ENCODE data around the gene CPT1C. TPM values are rescaled to one million over a fixed set of nuclear protein-coding genes. Genes with fewer than 3 reads are reported as not detected.

CPT1C gene
- total and polyA plus RNA-seq, 2 donors, result 0.61 to 3.5 TPM

- WGBS, result 98% methylated on average over 12 of the region's 12 CpGs
- H3K9me3 ChIP-seq (ENCODE audit: control insufficient read depth in 2 of 2, insufficient read depth in 1 of 2, low read length in 1 of 2), result no peaks in the 10 kb centered on the region
- no peak overlapping the region for H3K27ac ChIP-seq (ENCODE audit: low read depth in 1 of 2, low read length in 1 of 2)
- no peaks in the 10 kb centered on the region for H3K27me3 ChIP-seq (ENCODE audit: control insufficient read depth in 2 of 2, insufficient read depth in 1 of 2, low read length in 1 of 2)
- H3K4me1 ChIP-seq (ENCODE audit: control insufficient read depth in 2 of 2, insufficient read depth in 2 of 2, low read length in 2 of 2), result peaks cover 4 to 12% of the 10 kb centered on the region in 2 donors
- peaks cover 88% of the 10 kb centered on the region in 2 donors for H3K36me3 ChIP-seq (ENCODE audit: control insufficient read depth in 2 of 2, insufficient read depth in 2 of 2, low read length in 1 of 2)
- H3K4me3 ChIP-seq (ENCODE audit: low read length in 2 of 2), result no peak overlapping the region
- no peak for DNase-seq (ENCODE audit: low read depth in 6 of 9, low spot score in 9 of 9)
These were observed 32.1 kb upstream of the CPT1C start for GRCh38 chr19:49658566-49659442.

GRCh38 chr19:49660338-49660961, 30.5 kb upstream of the CPT1C start:
- Histone ChIP-seq H3K4me1 (ENCODE audit: control insufficient read depth in 2 of 2, insufficient read depth in 2 of 2, low read length in 2 of 2) (peaks cover 9 to 25% of the 10 kb centered on the region in 2 donors), H3K27me3 (ENCODE audit: control insufficient read depth in 2 of 2, insufficient read depth in 1 of 2, low read length in 1 of 2) (no peaks in the 10 kb centered on the region), H3K4me3 (ENCODE audit: low read length in 2 of 2) (no peak overlapping the region), H3K9me3 (ENCODE audit: control insufficient read depth in 2 of 2, insufficient read depth in 1 of 2, low read length in 1 of 2) (no peaks in the 10 kb centered on the region), H3K36me3 (ENCODE audit: control insufficient read depth in 2 of 2, insufficient read depth in 2 of 2, low read length in 1 of 2) (peaks cover 72 to 74% of the 10 kb centered on the region in 2 donors), H3K27ac (ENCODE audit: low read depth in 1 of 2, low read length in 1 of 2) (no peak overlapping the region)
- no peak for DNase-seq (ENCODE audit: low read depth in 6 of 9, low spot score in 9 of 9)
- WGBS, result 96% methylated on average over 15 of the region's 15 CpGs

- Histone ChIP-seq H3K36me3 (ENCODE audit: control insufficient read depth in 2 of 2, insufficient read depth in 2 of 2, low read length in 1 of 2) (peaks cover 56 to 59% of the 10 kb centered on the region in 2 donors), H3K9me3 (ENCODE audit: control insufficient read depth in 2 of 2, insufficient read depth in 1 of 2, low read length in 1 of 2) (peaks cover 0 to 2% of the 10 kb centered on the region in 2 donors), H3K27me3 (ENCODE audit: control insufficient read depth in 2 of 2, insufficient read depth in 1 of 2, low read length in 1 of 2) (no peaks in the 10 kb centered on the region), H3K27ac (ENCODE audit: low read depth in 1 of 2, low read length in 1 of 2) (no peak overlapping the region), H3K4me1 (ENCODE audit: control insufficient read depth in 2 of 2, insufficient read depth in 2 of 2, low read length in 2 of 2) (peaks cover 18 to 35% of the 10 kb centered on the region in 2 donors), H3K4me3 (ENCODE audit: low read length in 2 of 2) (no peak overlapping the region)
- DNase-seq (ENCODE audit: low read depth in 6 of 9, low spot score in 9 of 9), result no peak
- WGBS, result 98% methylated on average over 16 of the region's 16 CpGs
These were observed 28.9 kb upstream of the CPT1C start for GRCh38 chr19:49662011-49662410.

GRCh38 chr19:49663224-49663623, 27.7 kb upstream of the CPT1C start:
- H3K36me3 ChIP-seq (ENCODE audit: control insufficient read depth in 2 of 2, insufficient read depth in 2 of 2, low read length in 1 of 2), result peaks cover 47 to 48% of the 10 kb centered on the region in 2 donors
- H3K4me1 ChIP-seq (ENCODE audit: control insufficient read depth in 2 of 2, insufficient read depth in 2 of 2, low read length in 2 of 2), result peaks cover 21 to 35% of the 10 kb centered on the region in 2 donors
- H3K9me3 ChIP-seq (ENCODE audit: control insufficient read depth in 2 of 2, insufficient read depth in 1 of 2, low read length in 1 of 2), result peaks cover 0 to 2% of the 10 kb centered on the region in 2 donors
- 97% methylated on average over 12 of the region's 12 CpGs for WGBS
- H3K27ac ChIP-seq (ENCODE audit: low read depth in 1 of 2, low read length in 1 of 2), result no peak overlapping the region
- H3K27me3 ChIP-seq (ENCODE audit: control insufficient read depth in 2 of 2, insufficient read depth in 1 of 2, low read length in 1 of 2), result no peaks in the 10 kb centered on the region
- no peak overlapping the region for H3K4me3 ChIP-seq (ENCODE audit: low read length in 2 of 2)
- DNase-seq (ENCODE audit: low read depth in 6 of 9, low spot score in 9 of 9), result no peak

- H3K27ac ChIP-seq (ENCODE audit: low read depth in 1 of 2, low read length in 1 of 2), result peak overlapping the region; percentile 85 to 92
- peak overlapping the region; percentile 60 to 70 for H3K4me3 ChIP-seq (ENCODE audit: low read length in 2 of 2)
- H3K9me3 ChIP-seq (ENCODE audit: control insufficient read depth in 2 of 2, insufficient read depth in 1 of 2, low read length in 1 of 2), result peaks cover 0 to 2% of the 10 kb centered on the region in 2 donors
- H3K4me1 ChIP-seq (ENCODE audit: control insufficient read depth in 2 of 2, insufficient read depth in 2 of 2, low read length in 2 of 2), result peaks cover 21 to 35% of the 10 kb centered on the region in 2 donors
- H3K27me3 ChIP-seq (ENCODE audit: control insufficient read depth in 2 of 2, insufficient read depth in 1 of 2, low read length in 1 of 2), result no peaks in the 10 kb centered on the region
- DNase-seq (ENCODE audit: low read depth in 6 of 9, low spot score in 9 of 9), result peak in 8 of 9 donors; percentile 60 to 89 (median 82)
- under 1% methylated on average over 53 of the region's 53 CpGs for WGBS
- peaks cover 41 to 44% of the 10 kb centered on the region in 2 donors for H3K36me3 ChIP-seq (ENCODE audit: control insufficient read depth in 2 of 2, insufficient read depth in 2 of 2, low read length in 1 of 2)
These were observed 26.5 kb upstream of the CPT1C start for GRCh38 chr19:49664171-49665035.

- peak in 1 of 9 donors; percentile 11 for DNase-seq (ENCODE audit: low read depth in 6 of 9, low spot score in 9 of 9)
- Histone ChIP-seq H3K9me3 (ENCODE audit: control insufficient read depth in 2 of 2, insufficient read depth in 1 of 2, low read length in 1 of 2) (peaks cover 0 to 2% of the 10 kb centered on the region in 2 donors), H3K4me1 (ENCODE audit: control insufficient read depth in 2 of 2, insufficient read depth in 2 of 2, low read length in 2 of 2) (peaks cover 21 to 35% of the 10 kb centered on the region in 2 donors), H3K36me3 (ENCODE audit: control insufficient read depth in 2 of 2, insufficient read depth in 2 of 2, low read length in 1 of 2) (peaks cover 43 to 44% of the 10 kb centered on the region in 2 donors), H3K4me3 (ENCODE audit: low read length in 2 of 2) (peak overlapping the region; percentile 60 to 70), H3K27ac (ENCODE audit: low read depth in 1 of 2, low read length in 1 of 2) (peak overlapping the region; percentile 85 to 92), H3K27me3 (ENCODE audit: control insufficient read depth in 2 of 2, insufficient read depth in 1 of 2, low read length in 1 of 2) (no peaks in the 10 kb centered on the region)
- WGBS, result 1% methylated on average over 7 of the region's 7 CpGs
These were observed 25.9 kb upstream of the CPT1C start for GRCh38 chr19:49665036-49665350.

GRCh38 chr19:49665351-49666119, 25.4 kb upstream of the CPT1C start, which contains the start of the genes BCL2L12 and IRF3:
BCL2L12 (plus strand) TSS chr19:49665933; CDS start chr19:49666693, 760 bp downstream.
IRF3 (minus strand) TSS chr19:49665857; CDS start chr19:49664838, 1,019 bp downstream.
- Histone ChIP-seq H3K9me3 (ENCODE audit: control insufficient read depth in 2 of 2, insufficient read depth in 1 of 2, low read length in 1 of 2) (peaks cover 0 to 2% of the 10 kb centered on the region in 2 donors), H3K36me3 (ENCODE audit: control insufficient read depth in 2 of 2, insufficient read depth in 2 of 2, low read length in 1 of 2) (peaks cover 41 to 43% of the 10 kb centered on the region in 2 donors)
- WGBS, result under 1% methylated on average over 50 of the region's 50 CpGs

GRCh38 chr19:49666120-49666444, 24.8 kb upstream of the CPT1C start:
- Histone ChIP-seq H3K4me1 (ENCODE audit: control insufficient read depth in 2 of 2, insufficient read depth in 2 of 2, low read length in 2 of 2) (peaks cover 21 to 35% of the 10 kb centered on the region in 2 donors), H3K27me3 (ENCODE audit: control insufficient read depth in 2 of 2, insufficient read depth in 1 of 2, low read length in 1 of 2) (no peaks in the 10 kb centered on the region), H3K9me3 (ENCODE audit: control insufficient read depth in 2 of 2, insufficient read depth in 1 of 2, low read length in 1 of 2) (peaks cover 0 to 2% of the 10 kb centered on the region in 2 donors), H3K4me3 (ENCODE audit: low read length in 2 of 2) (peak overlapping the region; percentile 60 to 70), H3K27ac (ENCODE audit: low read depth in 1 of 2, low read length in 1 of 2) (peak overlapping the region; percentile 78 to 92), H3K36me3 (ENCODE audit: control insufficient read depth in 2 of 2, insufficient read depth in 2 of 2, low read length in 1 of 2) (peaks cover 36 to 39% of the 10 kb centered on the region in 2 donors)
- DNase-seq (ENCODE audit: low read depth in 6 of 9, low spot score in 9 of 9), result no peak
- 1% methylated on average over 9 of the region's 9 CpGs for WGBS

More at GRCh38 chr19:49665351-49666119, 25.4 kb upstream of the CPT1C start, which contains the start of the genes BCL2L12 and IRF3:
- no peaks in the 10 kb centered on the region for H3K27me3 ChIP-seq (ENCODE audit: control insufficient read depth in 2 of 2, insufficient read depth in 1 of 2, low read length in 1 of 2)
- peak within 1 kb of the TSS; percentile 60 to 70 for H3K4me3 ChIP-seq (ENCODE audit: low read length in 2 of 2)
- peaks cover 21 to 35% of the 10 kb centered on the region in 2 donors for H3K4me1 ChIP-seq (ENCODE audit: control insufficient read depth in 2 of 2, insufficient read depth in 2 of 2, low read length in 2 of 2)
- peak; percentile 90 to 98 (median 96) for DNase-seq (ENCODE audit: low read depth in 6 of 9, low spot score in 9 of 9)
- peak within 1 kb of the TSS; percentile 85 to 92 for H3K27ac ChIP-seq (ENCODE audit: low read depth in 1 of 2, low read length in 1 of 2)
